Lower lobe of right lung (tissue), 2 donors: ENCODE measurements around the gene KLHDC8B. TPM values are rescaled to one million over a fixed set of nuclear protein-coding genes. Genes with fewer than 3 reads are reported as not detected.

ENCODE experiments used
- ATAC-seq, 2 donors: fragments of 200-7000 bp; cut with Tn5 transposase; one replicate each; pipeline ENCODE4 v1.9.1; 2020 to 2022; ENCODE audit warnings: mild to moderate bottlenecking in 2 of 2, moderate library complexity in 2 of 2
- DNase-seq: peaks from one replicate; pipeline ENCODE4 v3.0.0-alpha.2; 2020
- H3K27ac ChIP-seq: fragments of 200-600 bp; one replicate; pipeline ENCODE4 v1.8.0; 2022
- H3K27me3 ChIP-seq: fragments of 200-600 bp; one replicate; pipeline ENCODE4 v1.8.0; 2022; ENCODE audit warnings: low read depth
- H3K36me3 ChIP-seq: fragments of 200-600 bp; one replicate; pipeline ENCODE4 v1.8.0; 2022; ENCODE audit warnings: mild to moderate bottlenecking
- H3K4me1 ChIP-seq: fragments of 200-600 bp; one replicate; pipeline ENCODE4 v1.8.0; 2022
- H3K4me3 ChIP-seq: fragments of 200-600 bp; one replicate; pipeline ENCODE4 v1.8.0; 2022; ENCODE audit warnings: mild to moderate bottlenecking
- H3K9me3 ChIP-seq: fragments of 200-600 bp; one replicate; pipeline ENCODE4 v1.8.0; 2022
- CTCF ChIP-seq: fragments of 200-600 bp; IDR thresholded peaks from one replicate; pipeline ENCODE4 v1.8.0; 2022; ENCODE audit warnings: antibody characterized with exemption, mild to moderate bottlenecking
- intact Hi-C: fragments of 100-400 bp; cut with DNase I; formaldehyde crosslinking; loops from one replicate; pipeline ENCODE4 v1.11.0; 2022
- total RNA-seq: library from RNA; stranded (reverse); fragmentation: NEBNext Ultra II Directional; extraction: Animal tissue kit (Norgen Biotek cat#: 25700); gene quantifications from one replicate; pipeline ENCODE4 v1.2.1, GENCODE V29; 2021
- donor health status: DM: no; HTN: yes; CAD: no; lungs with severe emphysema.

Gene KLHDC8B
- total RNA-seq, 1 donor from 2014 or later, result 34.8 TPM

- Histone ChIP-seq H3K4me1 (no peaks in the 10 kb centered on the region), H3K27me3 (no peaks in the 10 kb centered on the region), H3K4me3 (no peak overlapping the region), H3K27ac (no peak overlapping the region), H3K9me3 (no peaks in the 10 kb centered on the region), H3K36me3 (no peaks in the 10 kb centered on the region)
- intact Hi-C loops, result no loop called here
- no peak for ATAC-seq
- TF ChIP-seq CTCF, result no peak
- DNase-seq, result no peak
Observed at GRCh38 chr3:49148159-49148558, 23.2 kb upstream of the KLHDC8B start.

- Histone ChIP-seq H3K36me3 (no peaks in the 10 kb centered on the region), H3K4me1 (no peaks in the 10 kb centered on the region), H3K27ac (no peak overlapping the region), H3K9me3 (no peaks in the 10 kb centered on the region), H3K27me3 (no peaks in the 10 kb centered on the region), H3K4me3 (no peak overlapping the region)
- DNase-seq, result no peak
- intact Hi-C loops, result no loop called here
- TF ChIP-seq CTCF, result no peak
- ATAC-seq, result no peak
Observed at GRCh38 chr3:49151610-49152009, 19.8 kb upstream of the KLHDC8B start.

GRCh38 chr3:49153349-49153912 lies 18.0 kb upstream of the KLHDC8B start:
- no peaks in the 10 kb centered on the region for H3K9me3 ChIP-seq
- no peaks in the 10 kb centered on the region for H3K36me3 ChIP-seq
- no peaks in the 10 kb centered on the region for H3K4me1 ChIP-seq
- H3K27ac ChIP-seq, result no peak overlapping the region
- intact Hi-C loops, result no loop called here
- H3K4me3 ChIP-seq, result no peak overlapping the region
- H3K27me3 ChIP-seq, result no peaks in the 10 kb centered on the region
- DNase-seq (no peak), ATAC-seq (no peak)
- no peak for TF ChIP-seq CTCF

- H3K4me3 ChIP-seq, result no peak overlapping the region
- H3K4me1 ChIP-seq, result peaks cover 9% of the 10 kb centered on the region
- H3K27ac ChIP-seq, result no peak overlapping the region
- intact Hi-C loops, result no loop called here
- no peaks in the 10 kb centered on the region for H3K27me3 ChIP-seq
- no peak for ATAC-seq
- H3K9me3 ChIP-seq, result no peaks in the 10 kb centered on the region
- no peak for TF ChIP-seq CTCF
- no peak for DNase-seq
- peaks cover 10% of the 10 kb centered on the region for H3K36me3 ChIP-seq
Observed at GRCh38 chr3:49157289-49157688, 14.1 kb upstream of the KLHDC8B start.

GRCh38 chr3:49158103-49158709 lies 13.2 kb upstream of the KLHDC8B start:
- H3K9me3 ChIP-seq, result no peaks in the 10 kb centered on the region
- peak; percentile 50 for TF ChIP-seq CTCF
- no peak overlapping the region for H3K27ac ChIP-seq
- H3K27me3 ChIP-seq, result no peaks in the 10 kb centered on the region
- DNase-seq (peak; percentile 57), ATAC-seq (peak; percentile 38 to 57)
- no peak overlapping the region for H3K4me3 ChIP-seq
- H3K4me1 ChIP-seq, result peaks cover 15% of the 10 kb centered on the region
- H3K36me3 ChIP-seq, result peaks cover 17% of the 10 kb centered on the region
- intact Hi-C loops, result no loop called here
